ES-I3 (cell line): Measurements from ENCODE around the gene SMIM22.
A peak's percentile ranks its signal among the peaks of the same experiment; 100 is the strongest.

Source experiments
- H3K36me3 ChIP-seq: 2 replicates; pipeline ENCODE4 v1.6.1; 2013; ENCODE audit warnings: mild to moderate bottlenecking, low read length, control low read depth, moderate library complexity; ENCODE audit not compliant: insufficient read depth
- H3K4me1 ChIP-seq: 2 replicates; pipeline ENCODE4 v1.6.1; 2013; ENCODE audit warnings: mild to moderate bottlenecking, control low read depth, low read length; ENCODE audit not compliant: insufficient read depth
- H3K9ac ChIP-seq: 2 replicates; pipeline ENCODE4 v1.6.1; 2013; ENCODE audit warnings: low read depth, mild to moderate bottlenecking, low read length, moderate library complexity
- H3K9me3 ChIP-seq: 2 replicates; pipeline ENCODE4 v1.6.1; 2013; ENCODE audit warnings: mild to moderate bottlenecking, low read length, moderate library complexity; ENCODE audit not compliant: control insufficient read depth, insufficient read depth

SMIM22 gene

DNA sequence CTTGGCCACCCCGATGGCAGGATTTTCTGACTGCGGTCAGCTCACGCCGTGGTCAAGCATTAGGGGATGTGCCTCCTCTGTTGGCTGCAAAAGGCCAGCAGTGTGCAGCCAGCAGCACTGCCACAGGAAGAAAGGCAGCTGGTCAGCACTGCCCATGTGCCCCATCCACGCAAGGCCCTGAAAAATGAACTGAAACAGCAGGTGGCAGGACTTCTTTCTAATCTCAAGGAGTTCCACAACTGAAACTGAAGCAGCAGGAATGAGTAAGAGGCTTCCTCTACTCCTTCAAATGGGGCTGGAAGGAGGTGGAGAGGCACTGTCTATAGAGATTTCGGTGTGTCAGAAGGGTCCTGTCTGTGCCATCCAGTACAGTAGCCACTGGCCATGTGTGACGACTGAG, 31.4 kb upstream of the SMIM22 start:
- no peak overlapping the region for H3K9ac ChIP-seq
- H3K4me1 ChIP-seq: no peaks in the 10 kb centered on the region
- H3K9me3 ChIP-seq: no peaks in the 10 kb centered on the region
- H3K36me3 ChIP-seq: no peaks in the 10 kb centered on the region; the same call in 1 of the 2 replicates

DNA sequence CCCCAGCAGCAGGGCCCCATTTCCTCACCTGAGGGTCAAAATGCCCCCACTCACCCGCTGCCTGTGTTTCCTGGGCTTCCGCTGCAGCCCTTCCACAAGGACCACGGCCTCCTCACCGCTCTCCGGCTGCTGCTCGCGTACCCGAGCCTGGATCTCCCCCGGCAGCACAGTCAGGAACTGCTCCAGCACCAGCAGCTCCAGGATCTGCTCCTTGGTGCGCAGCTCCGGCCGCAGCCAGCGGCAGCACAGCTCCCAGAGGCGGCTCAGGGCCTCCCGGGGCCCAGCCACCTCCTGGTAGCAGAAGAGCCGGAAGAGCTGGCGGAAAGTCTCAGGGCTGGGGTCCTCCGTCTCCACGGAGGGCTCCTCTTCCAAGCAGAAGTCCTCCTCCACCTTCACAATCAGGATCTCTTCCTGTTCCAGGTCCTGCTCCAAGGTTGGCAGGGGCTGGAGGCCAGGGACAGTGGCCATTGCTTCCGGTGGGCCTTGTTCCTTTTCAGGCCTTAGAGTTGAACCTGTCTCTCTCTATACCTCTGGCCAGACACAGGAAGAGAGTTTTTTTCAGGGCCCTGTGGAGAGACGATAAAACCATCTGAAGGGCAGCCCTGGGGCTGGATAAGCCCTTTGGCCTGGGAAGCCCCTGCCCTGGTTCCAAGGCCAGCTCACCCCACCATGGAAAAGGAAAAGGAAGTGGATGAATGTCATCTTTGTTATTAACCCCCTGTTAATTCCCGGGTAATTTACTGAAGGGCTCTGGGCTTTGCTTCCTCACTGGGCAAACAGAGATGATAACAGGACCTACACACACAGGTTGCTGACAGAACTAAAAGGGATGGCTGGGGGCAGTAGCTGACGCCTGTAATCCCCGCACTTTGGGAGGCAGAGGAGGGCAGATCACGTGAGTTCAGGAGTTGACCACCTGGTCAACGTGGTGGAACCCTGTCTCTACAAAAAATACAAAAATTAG, 29.4 kb upstream of the SMIM22 start:
- no peaks in the 10 kb centered on the region for H3K4me1 ChIP-seq
- no peaks in the 10 kb centered on the region for H3K36me3 ChIP-seq
- no peaks in the 10 kb centered on the region for H3K9me3 ChIP-seq
- peak overlapping the region; percentile 98; the same call in 1 of the 2 replicates for H3K9ac ChIP-seq

DNA sequence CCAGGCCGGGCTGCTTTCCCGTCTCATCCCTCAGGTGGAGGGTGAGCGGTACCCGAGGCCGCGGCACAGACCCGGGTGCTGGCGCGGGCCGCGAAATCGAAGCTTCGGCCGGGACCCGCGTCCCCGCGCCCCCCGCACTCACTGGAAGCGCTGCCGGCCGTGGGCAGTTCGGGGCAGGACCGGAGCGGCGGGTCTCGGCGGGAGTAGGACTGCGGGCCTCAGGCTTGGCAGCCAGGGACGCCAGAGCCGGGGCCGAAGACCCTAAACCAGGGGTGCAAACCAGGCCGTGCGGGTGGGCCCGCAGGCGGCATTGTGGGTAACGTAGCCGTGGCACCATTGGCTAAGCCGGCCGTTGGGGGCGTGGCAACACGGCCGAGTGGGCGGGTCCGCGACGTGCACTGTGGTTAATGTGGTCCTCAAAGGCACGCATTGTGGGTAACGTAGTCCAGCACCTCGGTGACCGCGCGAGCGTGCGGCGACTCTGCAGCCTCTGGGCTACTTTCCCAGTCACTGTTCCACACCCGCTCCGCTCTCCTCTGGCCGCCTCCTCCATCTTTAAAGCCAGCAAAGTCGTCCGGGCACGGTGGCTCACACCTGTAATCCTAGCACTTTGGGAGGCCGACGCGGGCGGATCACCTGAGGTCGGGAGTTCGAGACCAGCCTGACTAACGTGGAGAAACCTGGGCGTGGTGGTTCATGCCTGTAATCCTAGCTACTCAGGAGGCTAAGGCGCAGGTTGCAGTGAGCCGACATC, 28.1 kb upstream of the SMIM22 start, which contains the start of gene ZNF500:
Gene ZNF500, minus strand, starts transcription at position 288 of the 754 bp plus-strand sequence. CDS start 1,184 bp downstream, outside the sequence.
- peak within 1 kb of the TSS; percentile 98 for H3K9ac ChIP-seq

DNA sequence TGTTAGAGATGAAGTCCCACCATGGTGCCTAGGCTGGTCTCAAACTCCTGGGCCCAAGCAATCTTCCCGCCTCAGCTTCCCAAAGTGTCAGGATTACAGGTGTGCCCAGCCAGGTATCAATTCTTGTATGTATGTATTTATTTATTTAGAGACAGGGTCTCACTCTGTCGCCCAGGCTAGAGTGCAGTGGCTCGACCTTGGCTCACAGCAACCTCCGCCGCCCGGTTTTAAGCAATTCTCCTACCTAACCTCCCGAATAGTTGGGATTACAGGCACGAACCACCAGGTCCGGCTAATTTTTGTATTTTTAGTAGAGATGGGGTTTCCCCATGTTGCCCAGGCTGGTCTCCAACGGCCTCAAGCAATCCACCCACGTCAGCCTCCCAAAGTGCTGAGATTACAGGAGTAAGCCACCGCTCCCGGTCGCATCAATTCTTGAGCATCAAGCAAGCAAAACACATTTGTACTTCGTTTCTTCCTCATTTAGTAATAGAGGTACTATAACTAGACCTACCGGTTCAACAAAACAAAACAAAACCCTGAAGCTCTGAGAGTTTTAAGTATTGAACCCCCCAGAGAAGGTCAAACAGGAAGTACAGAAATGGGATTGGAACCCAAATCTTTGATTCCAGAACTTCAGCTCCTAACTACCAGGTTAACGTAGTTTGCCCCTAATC, 27.2 kb upstream of the SMIM22 start:
- H3K4me1 ChIP-seq: no peaks in the 10 kb centered on the region
- H3K36me3 ChIP-seq: no peaks in the 10 kb centered on the region
- peak overlapping the region; percentile 88 for H3K9ac ChIP-seq
- H3K9me3 ChIP-seq: no peaks in the 10 kb centered on the region

More for the DNA sequence above, 28.1 kb upstream of the SMIM22 start, which contains the start of gene ZNF500:
- H3K9me3 ChIP-seq: no peaks in the 10 kb centered on the region
- no peaks in the 10 kb centered on the region for H3K4me1 ChIP-seq
- no peaks in the 10 kb centered on the region for H3K36me3 ChIP-seq

DNA sequence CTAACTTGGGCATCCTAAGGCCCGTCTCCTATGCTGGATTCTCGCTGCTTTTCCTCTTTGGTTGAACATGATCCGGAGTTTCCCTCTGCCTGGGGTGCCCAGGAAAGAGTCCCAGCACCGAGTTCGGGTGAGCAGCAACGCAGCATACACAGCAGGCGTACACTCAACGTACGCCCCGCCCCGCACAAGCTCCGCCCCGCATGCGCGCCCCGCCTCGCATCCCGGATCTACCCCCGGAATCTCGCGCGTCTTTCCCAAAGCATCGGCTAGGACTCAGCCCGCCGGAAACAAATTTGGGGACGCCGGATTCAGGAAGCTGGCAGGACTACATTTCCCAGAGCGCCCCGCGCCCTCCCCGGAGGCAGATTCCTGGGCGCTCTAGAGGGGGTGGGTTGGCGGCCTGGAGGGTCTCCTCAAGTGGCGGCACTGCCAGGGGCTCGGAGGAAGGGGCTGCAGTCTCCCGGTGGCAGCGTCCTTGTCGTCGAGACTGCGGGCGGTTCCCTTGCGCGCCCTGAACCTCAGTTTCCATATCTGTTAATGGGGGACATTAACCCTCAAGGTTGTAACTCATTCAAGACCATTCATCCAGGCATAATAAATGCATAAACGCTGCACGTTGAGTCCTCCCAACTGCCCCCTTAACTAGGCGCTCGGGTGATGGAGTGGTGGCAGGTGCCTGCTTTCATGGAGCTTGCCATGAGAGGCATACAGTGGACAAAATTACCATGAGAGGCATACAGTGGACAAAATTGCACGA, 26.4 kb upstream of the SMIM22 start:
- H3K36me3 ChIP-seq: no peaks in the 10 kb centered on the region
- H3K9me3 ChIP-seq: no peaks in the 10 kb centered on the region
- H3K9ac ChIP-seq: peak overlapping the region; percentile 88
- no peaks in the 10 kb centered on the region for H3K4me1 ChIP-seq

DNA sequence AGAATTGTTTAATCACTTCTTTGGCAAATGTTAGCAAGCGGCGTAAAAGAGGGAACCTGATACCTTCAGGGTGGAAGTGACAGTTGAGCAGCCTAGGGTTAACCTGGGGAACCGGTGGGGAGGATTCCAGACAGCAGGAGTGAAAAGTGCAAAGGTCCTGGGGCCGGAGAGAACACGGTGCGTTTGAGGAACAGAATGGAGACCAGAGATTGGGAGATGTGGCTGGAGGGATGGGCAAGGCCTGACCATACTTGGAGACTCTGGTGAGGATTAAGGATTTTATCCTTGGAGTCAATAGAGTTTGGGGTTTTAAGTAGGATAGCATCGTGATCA, 25.9 kb upstream of the SMIM22 start:
- Histone ChIP-seq H3K4me1 (no peaks in the 10 kb centered on the region), H3K9me3 (no peaks in the 10 kb centered on the region), H3K36me3 (no peaks in the 10 kb centered on the region), H3K9ac (peak overlapping the region; percentile 88; the same call in 1 of the 2 replicates)

DNA sequence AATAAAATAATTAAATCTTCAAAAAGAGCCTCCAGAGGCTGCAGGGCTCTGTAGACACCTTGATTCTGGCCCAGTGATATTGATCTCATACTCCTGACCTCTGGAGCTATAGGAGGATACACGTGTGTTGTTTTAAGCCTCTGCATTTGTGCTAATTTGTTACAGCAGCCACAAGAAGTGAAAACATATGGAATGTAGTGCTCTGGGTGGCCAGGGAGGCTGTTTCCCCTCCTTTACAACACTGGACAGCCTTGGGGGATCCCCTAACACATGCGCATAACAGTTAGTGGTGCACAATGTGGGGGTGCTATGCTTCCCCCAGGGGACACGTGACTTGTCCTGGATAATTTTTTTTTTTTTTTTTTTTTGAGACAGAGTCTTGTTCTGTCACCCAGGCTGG, 23.5 kb upstream of the SMIM22 start:
- H3K9ac ChIP-seq: no peak overlapping the region
- no peaks in the 10 kb centered on the region for H3K4me1 ChIP-seq
- H3K9me3 ChIP-seq: no peaks in the 10 kb centered on the region
- no peaks in the 10 kb centered on the region for H3K36me3 ChIP-seq

DNA sequence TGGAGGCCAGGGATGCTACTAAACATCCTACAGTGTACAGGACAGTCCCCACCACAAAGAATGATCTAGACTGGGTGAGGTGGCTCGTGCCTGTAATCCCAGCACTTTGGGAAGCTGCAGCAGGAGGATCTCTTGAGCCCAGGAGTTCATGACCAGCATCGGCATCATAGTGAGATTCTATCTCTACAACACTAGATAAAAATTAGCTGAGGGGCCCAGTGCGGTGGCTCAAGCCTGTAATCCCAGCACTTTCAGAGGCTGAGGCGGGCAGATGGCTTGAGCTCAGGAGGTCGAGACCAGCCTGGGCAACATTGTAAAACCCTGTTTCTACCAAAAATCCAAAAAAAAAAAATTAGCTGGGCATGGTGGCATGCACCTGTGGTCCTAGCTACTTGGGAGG, 22.8 kb upstream of the SMIM22 start:
- H3K4me1 ChIP-seq: no peaks in the 10 kb centered on the region
- H3K36me3 ChIP-seq: no peaks in the 10 kb centered on the region
- H3K9ac ChIP-seq: no peak overlapping the region
- H3K9me3 ChIP-seq: no peaks in the 10 kb centered on the region

DNA sequence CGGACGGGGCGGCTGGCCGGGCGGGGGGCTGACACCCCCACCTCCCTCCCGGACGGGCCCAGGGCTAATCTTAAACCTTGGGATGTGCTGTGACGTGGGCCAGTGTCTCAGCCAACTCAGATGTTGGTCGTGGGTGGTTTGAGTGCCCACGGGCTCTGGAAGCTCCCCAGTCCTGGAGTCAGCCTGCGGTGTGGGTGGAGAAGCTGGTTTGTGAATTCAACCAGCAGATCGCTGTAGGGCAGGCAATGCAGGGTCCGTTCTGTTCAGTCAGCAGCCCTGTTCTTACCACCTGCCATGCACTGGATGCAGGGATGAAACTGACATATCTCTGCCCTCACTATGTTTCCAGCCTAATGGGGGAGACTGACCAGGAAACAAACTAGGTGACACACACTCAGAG, 20.2 kb upstream of the SMIM22 start:
- Histone ChIP-seq H3K9me3 (no peaks in the 10 kb centered on the region), H3K4me1 (no peaks in the 10 kb centered on the region), H3K9ac (no peak overlapping the region), H3K36me3 (no peaks in the 10 kb centered on the region)

DNA sequence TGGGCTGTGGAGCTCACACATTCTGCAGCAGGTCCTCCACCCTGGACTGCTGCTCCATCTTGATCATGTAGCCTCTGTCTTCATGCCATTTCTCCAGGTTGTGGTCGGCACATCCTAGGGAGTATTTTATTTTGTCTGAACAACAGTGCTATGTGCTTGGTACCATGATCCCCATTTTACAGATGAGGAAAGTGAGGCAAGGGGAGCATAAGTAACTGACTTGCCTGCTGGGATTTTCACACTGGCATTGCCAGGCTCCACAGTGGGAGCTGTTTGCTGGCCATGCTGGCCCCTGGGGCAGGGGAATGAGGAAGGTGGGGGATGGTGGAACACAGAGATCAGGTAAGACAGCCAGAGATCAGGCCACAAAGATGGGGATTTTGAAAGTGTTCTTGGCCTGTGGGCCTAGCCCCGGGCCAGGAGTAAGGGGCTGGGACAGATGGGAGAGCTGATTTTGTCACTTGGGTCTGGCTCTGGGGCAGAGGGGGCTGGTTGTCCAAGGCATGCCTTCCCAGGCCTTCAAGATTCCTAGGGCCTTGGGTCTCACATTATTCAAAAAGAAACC, 18.9 kb upstream of the SMIM22 start:
- no peaks in the 10 kb centered on the region for H3K9me3 ChIP-seq
- H3K4me1 ChIP-seq: no peaks in the 10 kb centered on the region
- H3K36me3 ChIP-seq: no peaks in the 10 kb centered on the region
- H3K9ac ChIP-seq: no peak overlapping the region

DNA sequence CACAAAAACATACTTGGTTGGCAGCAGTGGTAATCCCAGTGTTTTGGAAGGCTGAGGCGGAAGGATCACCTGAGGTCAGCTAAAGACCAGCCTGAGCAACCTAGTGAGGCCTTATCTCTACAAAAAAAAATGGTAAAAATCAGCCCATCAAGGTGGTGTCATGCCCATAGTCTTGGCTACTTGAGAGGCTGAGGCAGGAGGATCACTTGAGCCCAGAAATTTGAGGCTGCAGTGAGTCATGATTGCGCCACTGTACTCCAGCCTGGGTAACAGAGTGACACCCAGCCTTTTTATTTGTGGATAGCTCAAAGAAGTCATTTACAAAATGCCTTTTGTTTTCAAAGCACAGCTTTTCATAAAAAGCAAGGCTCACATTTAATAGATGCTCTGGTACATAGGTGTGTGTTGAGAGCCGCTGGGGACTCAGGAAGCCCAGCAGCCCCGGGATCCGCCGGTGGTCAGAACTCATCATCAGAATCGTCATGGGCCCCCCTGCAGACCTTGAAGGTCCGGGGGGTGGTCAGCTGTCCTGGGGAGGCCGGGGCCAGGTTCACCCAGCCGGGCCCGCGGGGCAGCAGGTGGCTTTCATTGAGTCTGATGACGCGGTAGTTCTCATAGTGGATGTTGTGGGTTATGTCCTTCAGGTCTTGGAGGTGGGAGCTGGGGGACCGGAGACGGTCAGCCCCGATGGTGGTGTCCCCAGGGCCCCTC, 17.7 kb upstream of the SMIM22 start:
- H3K36me3 ChIP-seq: no peaks in the 10 kb centered on the region
- H3K4me1 ChIP-seq: no peaks in the 10 kb centered on the region
- no peaks in the 10 kb centered on the region for H3K9me3 ChIP-seq
- H3K9ac ChIP-seq: no peak overlapping the region

DNA sequence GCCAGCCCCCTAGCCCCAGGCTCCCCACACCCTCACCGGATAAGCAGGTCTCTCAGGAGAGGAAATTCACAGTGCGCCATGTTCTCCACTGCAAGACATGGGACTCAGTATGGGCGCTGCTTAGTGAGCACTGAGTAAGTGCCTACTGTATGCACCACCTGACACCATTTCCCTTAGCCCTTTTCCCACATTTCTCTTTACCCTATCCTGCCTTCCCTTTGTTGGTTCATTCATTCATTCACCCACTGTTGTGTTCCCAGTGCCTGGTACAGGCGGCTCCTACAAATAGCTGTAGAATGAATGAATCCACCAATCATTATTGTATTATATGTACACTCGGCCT, 17.1 kb upstream of the SMIM22 start:
- Histone ChIP-seq H3K36me3 (no peaks in the 10 kb centered on the region), H3K9me3 (no peaks in the 10 kb centered on the region), H3K9ac (no peak overlapping the region), H3K4me1 (no peaks in the 10 kb centered on the region)

DNA sequence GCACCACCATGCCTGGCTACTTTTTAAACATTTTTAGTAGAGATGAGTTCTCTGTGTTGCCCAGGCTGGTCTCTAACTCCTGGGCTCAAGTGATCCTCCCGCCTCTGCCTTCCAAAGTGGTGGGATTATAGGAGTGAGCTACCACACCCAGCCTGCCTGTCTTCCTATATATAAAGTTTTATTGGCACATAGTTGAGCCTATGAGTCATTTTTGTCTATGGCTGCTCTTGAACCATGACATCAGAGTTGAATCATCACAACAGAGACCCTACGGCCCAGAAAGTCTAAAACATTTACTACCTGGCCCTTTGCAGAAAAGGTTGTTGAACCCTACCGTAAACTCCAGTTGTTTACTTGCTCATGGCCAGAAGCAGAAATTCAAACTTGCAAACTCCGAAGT, 14.9 kb upstream of the SMIM22 start:
- H3K9me3 ChIP-seq: no peaks in the 10 kb centered on the region
- H3K36me3 ChIP-seq: no peaks in the 10 kb centered on the region
- no peak overlapping the region for H3K9ac ChIP-seq
- no peaks in the 10 kb centered on the region for H3K4me1 ChIP-seq
